Liver (tissue), 3 donors: ENCODE data around the gene SRPK1.

Source experiments
- EGR1 ChIP-seq, 2 donors: IDR thresholded peaks; 2 replicates each; pipeline ENCODE4 v1.6.1; 2016 to 2018; ENCODE audit warnings: antibody characterized with exemption in 2 of 2, low read depth in 2 of 2
- HNF4A ChIP-seq, 2 donors: conservative IDR thresholded peaks; 2 replicates each; pipeline ENCODE4 v1.6.1; 2016; ENCODE audit warnings: antibody characterized with exemption in 2 of 2, mild to moderate bottlenecking in 2 of 2
- JUND ChIP-seq, 2 donors: IDR thresholded peaks; 2 replicates each; pipeline ENCODE4 v1.6.1; 2016; ENCODE audit warnings: antibody characterized with exemption in 2 of 2
- RXRA ChIP-seq, 2 donors: IDR thresholded peaks; 2 replicates each; pipeline ENCODE4 v1.6.1; 2017 to 2018; ENCODE audit warnings: antibody characterized with exemption in 2 of 2, mild to moderate bottlenecking in 1 of 2
- SP1 ChIP-seq: IDR thresholded peaks from 2 replicates; pipeline ENCODE4 v1.6.1; 2018; ENCODE audit warnings: antibody characterized with exemption, mild to moderate bottlenecking
- TAF1 ChIP-seq: conservative IDR thresholded peaks from 2 replicates; pipeline ENCODE4 v1.6.1; 2016; ENCODE audit warnings: antibody characterized with exemption, mild to moderate bottlenecking
- YY1 ChIP-seq: IDR thresholded peaks from 2 replicates; pipeline ENCODE4 v1.6.1; 2016; ENCODE audit warnings: antibody characterized with exemption, mild to moderate bottlenecking
- TF ChIP-seq, protein P1 (sequence below): IDR thresholded peaks from 2 replicates; pipeline ENCODE4 v1.6.1; 2016; ENCODE audit warnings: antibody characterized with exemption
- TF ChIP-seq, protein P2 (sequence below): fragments of 150-350 bp; IDR thresholded peaks from 2 replicates; pipeline ENCODE4 v1.5.1; 2017; ENCODE audit warnings: improper control_type of control experiment, low read depth, low read length; ENCODE audit not compliant: missing input control
- TF ChIP-seq, protein P3 (sequence below): IDR thresholded peaks from 2 replicates; pipeline ENCODE4 v1.6.1; 2016; ENCODE audit warnings: antibody characterized with exemption, mild to moderate bottlenecking
- TF ChIP-seq, protein P4 (sequence below): IDR thresholded peaks from 2 replicates; pipeline ENCODE4 v1.6.1; 2016; ENCODE audit warnings: antibody characterized with exemption
- donor health status: healthy.
- donor health status: healthy.

GRCh38 chr6:35898003-35898402 is 22.9 kb downstream of the SRPK1 start:
- TF ChIP-seq SP1 (no peak), TAF1 (no peak), YY1 (no peak), HNF4A (conservative IDR thresholded peaks at IDR 0.05) (no peak), JUND (IDR thresholded peaks at IDR 0.05) (no peak), EGR1 (IDR thresholded peaks at IDR 0.05; ENCODE audit: low read depth in 2 of 2) (no peak), RXRA (IDR thresholded peaks at IDR 0.05) (no peak)
- TF ChIP-seq, protein P1, sequence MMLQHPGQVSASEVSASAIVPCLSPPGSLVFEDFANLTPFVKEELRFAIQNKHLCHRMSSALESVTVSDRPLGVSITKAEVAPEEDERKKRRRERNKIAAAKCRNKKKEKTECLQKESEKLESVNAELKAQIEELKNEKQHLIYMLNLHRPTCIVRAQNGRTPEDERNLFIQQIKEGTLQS = no peak
- TF ChIP-seq, protein P2, sequence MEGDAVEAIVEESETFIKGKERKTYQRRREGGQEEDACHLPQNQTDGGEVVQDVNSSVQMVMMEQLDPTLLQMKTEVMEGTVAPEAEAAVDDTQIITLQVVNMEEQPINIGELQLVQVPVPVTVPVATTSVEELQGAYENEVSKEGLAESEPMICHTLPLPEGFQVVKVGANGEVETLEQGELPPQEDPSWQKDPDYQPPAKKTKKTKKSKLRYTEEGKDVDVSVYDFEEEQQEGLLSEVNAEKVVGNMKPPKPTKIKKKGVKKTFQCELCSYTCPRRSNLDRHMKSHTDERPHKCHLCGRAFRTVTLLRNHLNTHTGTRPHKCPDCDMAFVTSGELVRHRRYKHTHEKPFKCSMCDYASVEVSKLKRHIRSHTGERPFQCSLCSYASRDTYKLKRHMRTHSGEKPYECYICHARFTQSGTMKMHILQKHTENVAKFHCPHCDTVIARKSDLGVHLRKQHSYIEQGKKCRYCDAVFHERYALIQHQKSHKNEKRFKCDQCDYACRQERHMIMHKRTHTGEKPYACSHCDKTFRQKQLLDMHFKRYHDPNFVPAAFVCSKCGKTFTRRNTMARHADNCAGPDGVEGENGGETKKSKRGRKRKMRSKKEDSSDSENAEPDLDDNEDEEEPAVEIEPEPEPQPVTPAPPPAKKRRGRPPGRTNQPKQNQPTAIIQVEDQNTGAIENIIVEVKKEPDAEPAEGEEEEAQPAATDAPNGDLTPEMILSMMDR = no peak
- TF ChIP-seq, protein P3, sequence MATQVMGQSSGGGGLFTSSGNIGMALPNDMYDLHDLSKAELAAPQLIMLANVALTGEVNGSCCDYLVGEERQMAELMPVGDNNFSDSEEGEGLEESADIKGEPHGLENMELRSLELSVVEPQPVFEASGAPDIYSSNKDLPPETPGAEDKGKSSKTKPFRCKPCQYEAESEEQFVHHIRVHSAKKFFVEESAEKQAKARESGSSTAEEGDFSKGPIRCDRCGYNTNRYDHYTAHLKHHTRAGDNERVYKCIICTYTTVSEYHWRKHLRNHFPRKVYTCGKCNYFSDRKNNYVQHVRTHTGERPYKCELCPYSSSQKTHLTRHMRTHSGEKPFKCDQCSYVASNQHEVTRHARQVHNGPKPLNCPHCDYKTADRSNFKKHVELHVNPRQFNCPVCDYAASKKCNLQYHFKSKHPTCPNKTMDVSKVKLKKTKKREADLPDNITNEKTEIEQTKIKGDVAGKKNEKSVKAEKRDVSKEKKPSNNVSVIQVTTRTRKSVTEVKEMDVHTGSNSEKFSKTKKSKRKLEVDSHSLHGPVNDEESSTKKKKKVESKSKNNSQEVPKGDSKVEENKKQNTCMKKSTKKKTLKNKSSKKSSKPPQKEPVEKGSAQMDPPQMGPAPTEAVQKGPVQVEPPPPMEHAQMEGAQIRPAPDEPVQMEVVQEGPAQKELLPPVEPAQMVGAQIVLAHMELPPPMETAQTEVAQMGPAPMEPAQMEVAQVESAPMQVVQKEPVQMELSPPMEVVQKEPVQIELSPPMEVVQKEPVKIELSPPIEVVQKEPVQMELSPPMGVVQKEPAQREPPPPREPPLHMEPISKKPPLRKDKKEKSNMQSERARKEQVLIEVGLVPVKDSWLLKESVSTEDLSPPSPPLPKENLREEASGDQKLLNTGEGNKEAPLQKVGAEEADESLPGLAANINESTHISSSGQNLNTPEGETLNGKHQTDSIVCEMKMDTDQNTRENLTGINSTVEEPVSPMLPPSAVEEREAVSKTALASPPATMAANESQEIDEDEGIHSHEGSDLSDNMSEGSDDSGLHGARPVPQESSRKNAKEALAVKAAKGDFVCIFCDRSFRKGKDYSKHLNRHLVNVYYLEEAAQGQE = no peak
- TF ChIP-seq, protein P4, sequence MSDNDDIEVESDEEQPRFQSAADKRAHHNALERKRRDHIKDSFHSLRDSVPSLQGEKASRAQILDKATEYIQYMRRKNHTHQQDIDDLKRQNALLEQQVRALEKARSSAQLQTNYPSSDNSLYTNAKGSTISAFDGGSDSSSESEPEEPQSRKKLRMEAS = no peak
